SK-N-SH treated with all-trans-retinoic acid at 6 μM for 48 hours (cell line): Measurements from ENCODE around the gene TUB.

ENCODE experiments used
- ATAC-seq: fragments of 200-7000 bp; cut with Tn5 transposase; 3 replicates; pipeline ENCODE4 v1.9.1; 2020; ENCODE audit warnings: mild to moderate bottlenecking, moderate library complexity
- ARNTL ChIP-seq: fragments of 450-650 bp; formaldehyde crosslinking; IDR thresholded peaks from 2 replicates; pipeline ENCODE4 v1.5.0; 2020; ENCODE audit warnings: low read depth, mild to moderate bottlenecking, moderate library complexity, borderline replicate concordance
- BACH2 ChIP-seq: fragments of 250-450 bp; sonication (Bioruptor Pico); IDR thresholded peaks from 2 replicates; pipeline ENCODE4 v1.9.0; 2021; ENCODE audit warnings: mild to moderate bottlenecking, borderline replicate concordance
- ESRRG ChIP-seq: fragments of 250-450 bp; sonication (Bioruptor Pico); IDR thresholded peaks from 2 replicates; pipeline ENCODE4 v1.6.1; 2021; ENCODE audit warnings: mild to moderate bottlenecking
- GLIS3 ChIP-seq: fragments of 250-450 bp; sonication (Bioruptor Pico); IDR thresholded peaks from 2 replicates; pipeline ENCODE4 v1.5.0; 2020; ENCODE audit warnings: mild to moderate bottlenecking, moderate library complexity
- OSR1 ChIP-seq: fragments of 250-450 bp; sonication (Bioruptor Pico); IDR thresholded peaks from 2 replicates; pipeline ENCODE4 v1.8.0; 2022; ENCODE audit warnings: moderate library complexity, mild to moderate bottlenecking, inconsistent platforms
- PPARA ChIP-seq: fragments of 250-450 bp; sonication (Bioruptor Pico); IDR thresholded peaks from 2 replicates; pipeline ENCODE4 v1.5.0; 2020; ENCODE audit warnings: mild to moderate bottlenecking, borderline replicate concordance
- RARB ChIP-seq: fragments of 250-450 bp; sonication (Bioruptor Pico); IDR thresholded peaks from 2 replicates; pipeline ENCODE4 v1.8.0; 2021; ENCODE audit warnings: mild to moderate bottlenecking, moderate library complexity
- SNAI2 ChIP-seq: fragments of 250-450 bp; sonication (Bioruptor Pico); IDR thresholded peaks from 2 replicates; pipeline ENCODE4 v1.5.0; 2020; ENCODE audit warnings: mild to moderate bottlenecking, moderate library complexity
- TCF4 ChIP-seq: fragments of 250-450 bp; sonication (Bioruptor Pico); IDR thresholded peaks from 2 replicates; pipeline ENCODE4 v1.8.0; 2021; ENCODE audit warnings: mild to moderate bottlenecking, moderate library complexity, borderline replicate concordance
- TOX ChIP-seq: fragments of 250-450 bp; sonication (Bioruptor Pico); IDR thresholded peaks from 2 replicates; pipeline ENCODE4 v1.8.0; 2021; ENCODE audit warnings: mild to moderate bottlenecking, moderate library complexity, borderline replicate concordance
- ZC3H10 ChIP-seq: fragments of 250-450 bp; sonication (Bioruptor Pico); IDR thresholded peaks from 2 replicates; pipeline ENCODE4 v1.5.1; 2021; ENCODE audit warnings: mild to moderate bottlenecking, moderate library complexity
- ZFP3 ChIP-seq: fragments of 250-450 bp; sonication (Bioruptor Pico); IDR thresholded peaks from 2 replicates; pipeline ENCODE4 v1.5.0; 2020; ENCODE audit warnings: mild to moderate bottlenecking, moderate library complexity
- ZFP30 ChIP-seq: fragments of 450-650 bp; formaldehyde crosslinking; IDR thresholded peaks from 2 replicates; pipeline ENCODE4 v1.5.0; 2022; ENCODE audit warnings: mild to moderate bottlenecking, moderate library complexity
- ZNF70 ChIP-seq: fragments of 450-650 bp; formaldehyde crosslinking; IDR thresholded peaks from 2 replicates; pipeline ENCODE4 v1.5.0; 2020; ENCODE audit warnings: mild to moderate bottlenecking, moderate library complexity
- ZNF8 ChIP-seq: fragments of 450-650 bp; formaldehyde crosslinking; IDR thresholded peaks from 2 replicates; pipeline ENCODE4 v1.5.0; 2020; ENCODE audit warnings: mild to moderate bottlenecking, moderate library complexity
- TF ChIP-seq, protein P1 (sequence below): fragments of 250-450 bp; sonication (Bioruptor Pico); IDR thresholded peaks from 2 replicates; pipeline ENCODE4 v1.5.0; 2020; ENCODE audit warnings: mild to moderate bottlenecking, moderate library complexity
- TF ChIP-seq, protein P2 (sequence below): fragments of 250-450 bp; sonication (Bioruptor Pico); IDR thresholded peaks from 2 replicates; pipeline ENCODE4 v1.8.0; 2021; ENCODE audit warnings: low read depth, mild to moderate bottlenecking, moderate library complexity, borderline replicate concordance

TUB gene

DNA sequence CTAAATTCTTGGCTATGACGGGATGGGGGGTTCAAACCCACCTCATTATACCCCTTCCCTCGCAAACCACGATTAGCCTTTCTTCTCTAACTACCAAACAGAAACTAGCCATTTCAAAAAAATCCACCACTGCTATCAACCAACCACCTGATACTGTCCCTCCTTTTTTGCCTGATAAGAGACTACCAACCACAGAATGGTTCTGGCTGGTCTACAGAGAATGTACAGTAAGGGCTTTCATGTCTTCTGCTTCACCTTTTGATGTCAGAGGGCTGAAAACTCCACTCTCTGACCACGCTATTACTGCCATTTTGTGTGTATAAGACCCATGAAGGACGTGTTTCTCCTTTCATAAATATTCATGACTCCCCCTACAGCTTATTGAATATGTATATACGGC lies 68.7 kb downstream of the TUB start:
- ATAC-seq = no peak

More for the DNA sequence above, 68.7 kb downstream of the TUB start:
- no peak for TF ChIP-seq PPARA (CRISPR knock-in tag)
- TF ChIP-seq ZNF8 (CRISPR knock-in tag) = no peak
- TF ChIP-seq OSR1 (CRISPR knock-in tag) = no peak
- no peak for TF ChIP-seq ZFP3 (CRISPR knock-in tag)
- TF ChIP-seq BACH2 = no peak
- no peak for TF ChIP-seq ZC3H10 (CRISPR knock-in tag)
- TF ChIP-seq SNAI2 = no peak
- TF ChIP-seq, protein P1, sequence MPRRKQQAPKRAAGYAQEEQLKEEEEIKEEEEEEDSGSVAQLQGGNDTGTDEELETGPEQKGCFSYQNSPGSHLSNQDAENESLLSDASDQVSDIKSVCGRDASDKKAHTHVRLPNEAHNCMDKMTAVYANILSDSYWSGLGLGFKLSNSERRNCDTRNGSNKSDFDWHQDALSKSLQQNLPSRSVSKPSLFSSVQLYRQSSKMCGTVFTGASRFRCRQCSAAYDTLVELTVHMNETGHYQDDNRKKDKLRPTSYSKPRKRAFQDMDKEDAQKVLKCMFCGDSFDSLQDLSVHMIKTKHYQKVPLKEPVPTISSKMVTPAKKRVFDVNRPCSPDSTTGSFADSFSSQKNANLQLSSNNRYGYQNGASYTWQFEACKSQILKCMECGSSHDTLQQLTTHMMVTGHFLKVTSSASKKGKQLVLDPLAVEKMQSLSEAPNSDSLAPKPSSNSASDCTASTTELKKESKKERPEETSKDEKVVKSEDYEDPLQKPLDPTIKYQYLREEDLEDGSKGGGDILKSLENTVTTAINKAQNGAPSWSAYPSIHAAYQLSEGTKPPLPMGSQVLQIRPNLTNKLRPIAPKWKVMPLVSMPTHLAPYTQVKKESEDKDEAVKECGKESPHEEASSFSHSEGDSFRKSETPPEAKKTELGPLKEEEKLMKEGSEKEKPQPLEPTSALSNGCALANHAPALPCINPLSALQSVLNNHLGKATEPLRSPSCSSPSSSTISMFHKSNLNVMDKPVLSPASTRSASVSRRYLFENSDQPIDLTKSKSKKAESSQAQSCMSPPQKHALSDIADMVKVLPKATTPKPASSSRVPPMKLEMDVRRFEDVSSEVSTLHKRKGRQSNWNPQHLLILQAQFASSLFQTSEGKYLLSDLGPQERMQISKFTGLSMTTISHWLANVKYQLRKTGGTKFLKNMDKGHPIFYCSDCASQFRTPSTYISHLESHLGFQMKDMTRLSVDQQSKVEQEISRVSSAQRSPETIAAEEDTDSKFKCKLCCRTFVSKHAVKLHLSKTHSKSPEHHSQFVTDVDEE (CRISPR knock-in tag) = no peak
- TF ChIP-seq GLIS3 (CRISPR knock-in tag) = no peak
- TF ChIP-seq TOX (CRISPR knock-in tag) = no peak
- no peak for TF ChIP-seq RARB (CRISPR knock-in tag)
- TF ChIP-seq, protein P2, sequence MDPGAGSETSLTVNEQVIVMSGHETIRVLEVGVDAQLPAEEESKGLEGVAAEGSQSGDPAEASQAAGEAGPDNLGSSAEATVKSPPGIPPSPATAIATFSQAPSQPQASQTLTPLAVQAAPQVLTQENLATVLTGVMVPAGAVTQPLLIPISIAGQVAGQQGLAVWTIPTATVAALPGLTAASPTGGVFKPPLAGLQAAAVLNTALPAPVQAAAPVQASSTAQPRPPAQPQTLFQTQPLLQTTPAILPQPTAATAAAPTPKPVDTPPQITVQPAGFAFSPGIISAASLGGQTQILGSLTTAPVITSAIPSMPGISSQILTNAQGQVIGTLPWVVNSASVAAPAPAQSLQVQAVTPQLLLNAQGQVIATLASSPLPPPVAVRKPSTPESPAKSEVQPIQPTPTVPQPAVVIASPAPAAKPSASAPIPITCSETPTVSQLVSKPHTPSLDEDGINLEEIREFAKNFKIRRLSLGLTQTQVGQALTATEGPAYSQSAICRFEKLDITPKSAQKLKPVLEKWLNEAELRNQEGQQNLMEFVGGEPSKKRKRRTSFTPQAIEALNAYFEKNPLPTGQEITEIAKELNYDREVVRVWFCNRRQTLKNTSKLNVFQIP (CRISPR knock-in tag) = no peak
- TF ChIP-seq ZFP30 (CRISPR knock-in tag) = no peak
- TF ChIP-seq ESRRG (CRISPR knock-in tag) = no peak
- TF ChIP-seq ARNTL (CRISPR knock-in tag) = no peak
- TF ChIP-seq TCF4 (CRISPR knock-in tag) = no peak
- no peak for TF ChIP-seq ZNF70 (CRISPR knock-in tag)
